Placental epithelial cell (primary cell): ENCODE data around the gene FAM24B. TPM values are rescaled to one million over a fixed set of nuclear protein-coding genes. Genes with fewer than 3 reads are reported as not detected.

Source experiments
- total RNA-seq: library from RNA; depleted of rRNA; stranded (reverse); fragments of >200 nt; gene quantifications from 2 replicates; pipeline ENCODE4 v1.2.3, GENCODE V29; 2012

The FAM24B gene, protein sequence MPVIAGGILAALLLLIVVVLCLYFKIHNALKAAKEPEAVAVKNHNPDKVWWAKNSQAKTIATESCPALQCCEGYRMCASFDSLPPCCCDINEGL
- total RNA-seq: 2.6 and 2.7 TPM in 2 replicates

DNA sequence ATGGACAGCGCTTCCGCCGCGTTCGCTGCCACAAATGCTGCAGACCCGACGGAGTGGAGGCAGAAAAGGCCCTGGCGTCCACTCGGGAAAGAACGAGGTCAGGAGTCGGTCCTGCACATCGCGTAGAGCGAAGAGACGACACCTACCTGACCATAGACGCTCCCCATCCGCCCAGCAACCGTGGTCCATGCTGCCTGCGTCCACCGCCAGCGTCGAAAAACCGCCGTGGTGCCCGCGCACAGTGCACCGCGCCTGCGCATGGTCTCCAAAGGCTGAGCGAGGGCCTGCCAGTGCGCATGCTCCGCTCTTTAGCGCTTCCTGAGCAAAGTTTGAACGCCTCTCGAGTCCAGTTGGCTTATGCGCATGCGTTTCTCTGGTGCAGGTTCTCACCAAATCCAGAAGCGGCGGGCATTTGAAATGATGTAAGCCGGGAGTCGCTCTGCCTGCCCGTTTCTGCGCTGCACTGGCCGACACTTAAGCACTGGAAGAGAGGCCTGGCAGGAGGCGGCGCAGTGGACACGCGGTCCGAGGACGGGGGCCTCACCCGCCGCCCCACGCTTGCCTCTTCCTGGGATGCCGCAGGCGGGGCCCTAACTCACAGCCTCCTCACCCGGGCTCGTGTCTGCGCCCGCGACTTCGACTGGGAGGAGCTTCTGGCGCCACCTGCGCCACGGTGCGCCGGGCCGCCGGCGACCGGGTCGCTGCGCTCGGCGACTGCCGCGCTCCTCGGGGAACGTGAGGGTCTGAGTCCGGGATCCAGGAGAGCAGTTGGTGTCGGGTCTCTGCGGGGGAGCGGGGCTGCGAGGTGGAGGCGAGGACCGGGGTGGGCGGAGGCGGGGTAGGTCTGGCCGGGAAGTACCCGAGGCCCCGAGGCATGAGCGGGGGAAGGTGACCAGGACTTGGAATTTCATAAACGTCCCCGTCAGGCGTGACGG lies at the start of gene FAM24B:
TSS of gene FAM24B (minus strand) at position 243 of the 935 bp plus-strand sequence. CDS start 29,066 bp downstream, outside the sequence.

DNA sequence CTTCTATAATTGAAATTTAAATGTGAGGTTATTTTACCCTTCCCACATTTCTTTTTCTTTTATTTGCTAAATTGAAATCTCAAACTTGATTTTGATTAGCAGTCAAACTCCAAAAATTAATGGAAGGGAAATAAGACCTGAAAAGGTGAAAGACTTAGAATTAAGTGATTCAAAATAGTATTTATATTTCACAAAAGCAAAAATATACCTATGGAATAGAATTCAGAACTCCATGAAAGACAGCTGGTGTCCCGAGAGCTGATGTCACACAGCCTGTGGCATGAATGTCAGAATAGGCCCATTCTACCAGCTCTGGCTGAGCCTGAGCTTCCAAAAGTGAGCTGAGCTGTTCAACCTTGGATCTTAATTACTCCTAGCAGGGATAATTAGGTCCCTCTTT lies 30.9 kb upstream of the FAM24B start, which contains the start of gene FAM24A:
TSS of gene FAM24A (plus strand) at position 301 of the 400 bp plus-strand sequence. CDS start 1,025 bp downstream, outside the sequence.

DNA sequence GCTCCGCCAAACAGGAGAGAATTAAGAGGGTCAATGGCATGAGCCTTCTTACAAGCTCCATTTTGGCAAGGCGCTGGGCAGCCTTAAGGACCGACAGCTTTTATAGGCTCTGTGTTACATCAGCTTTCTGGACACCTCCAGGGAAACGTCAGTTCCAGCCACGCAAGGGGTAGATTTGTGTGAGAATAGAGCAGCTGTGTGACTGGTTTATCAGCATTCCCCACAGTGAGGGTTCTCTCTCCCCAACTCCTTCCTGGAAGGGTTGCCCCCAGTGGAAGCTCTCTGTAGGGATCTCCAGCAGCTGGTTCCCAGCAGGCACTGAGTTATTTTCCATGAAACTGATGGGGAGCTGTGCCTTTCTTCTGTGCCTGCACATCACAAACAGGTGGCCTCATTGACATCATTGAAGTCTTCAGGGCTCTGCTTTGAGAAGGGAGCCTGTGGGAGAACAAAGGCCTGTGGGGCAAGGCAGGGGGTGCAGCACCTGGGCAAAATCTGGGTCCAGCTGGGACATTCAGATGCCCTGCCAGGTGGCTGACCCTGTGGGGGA lies 33.5 kb downstream of the FAM24B start, which contains the start of gene CUZD1:
TSS of gene CUZD1 (minus strand) at position 75 of the 550 bp plus-strand sequence. CDS start at position 61, 14 bp downstream.

Other genes with a start within 250 kb of the FAM24B start
- not detected in 2 replicates for gene C10orf120, start 179.7 kb downstream of the FAM24B start, total RNA-seq
- gene CUZD1, start 33.7 kb downstream of the FAM24B start, total RNA-seq: 0.39 and 0.98 TPM in 2 replicates
- gene FAM24A, start 31.0 kb upstream of the FAM24B start, total RNA-seq: not detected in 2 replicates
- gene C10orf88, start 74.6 kb upstream of the FAM24B start, total RNA-seq: 7.4 and 7.9 TPM in 2 replicates
- gene PSTK, start 100.8 kb upstream of the FAM24B start, total RNA-seq: 3.3 and 4.7 TPM in 2 replicates
- 4.3 and 6.1 TPM in 2 replicates for gene IKZF5, start 129.2 kb upstream of the FAM24B start, total RNA-seq
- gene ACADSB, start 129.4 kb upstream of the FAM24B start, total RNA-seq: 2.7 and 3.5 TPM in 2 replicates